ENCODE results near the gene ALPP. TPM values are rescaled to one million over a fixed set of nuclear protein-coding genes. Genes with fewer than 3 reads are reported as not detected.
"Not testable (repeated sequence)": the region's sequence is repeated elsewhere in the genome, so short reads cannot be mapped to it uniquely, and the experiment has no call there.

The ALPP gene
- total RNA-seq, 1 donor from 2014 or later, result 6.0 TPM

- no peaks in the 10 kb centered on the region for H3K36me3 ChIP-seq
- H3K27ac ChIP-seq, result no peak overlapping the region
- no peak for TF ChIP-seq CTCF (IDR thresholded peaks at IDR 0.05)
- no peaks in the 10 kb centered on the region for H3K9me3 ChIP-seq
- H3K4me3 ChIP-seq, result no peak overlapping the region
- DNase-seq (peak; percentile 15), ATAC-seq (no peak)
- intact Hi-C loops (cut with DNase I), result no loop called here
- no peaks in the 10 kb centered on the region for H3K27me3 ChIP-seq (ENCODE audit: low read depth)
- H3K4me1 ChIP-seq, result no peaks in the 10 kb centered on the region
Measured at GRCh38 chr2:232402518-232402917, 24.0 kb downstream of the ALPP start.

- Histone ChIP-seq H3K27me3 (ENCODE audit: low read depth) (peaks cover 12% of the 10 kb centered on the region), H3K36me3 (no peaks in the 10 kb centered on the region), H3K9me3 (no peaks in the 10 kb centered on the region), H3K27ac (no peak overlapping the region), H3K4me1 (no peaks in the 10 kb centered on the region), H3K4me3 (no peak overlapping the region)
- no peak for TF ChIP-seq CTCF (IDR thresholded peaks at IDR 0.05)
- no peak for ATAC-seq
- DNase-seq, result peak; percentile 20
- intact Hi-C loops (cut with DNase I), result no loop called here
Measured at GRCh38 chr2:232405943-232406510, 27.5 kb downstream of the ALPP start.

GRCh38 chr2:232406556-232407310, 28.2 kb downstream of the ALPP start, which contains the start of gene ALPG:
Gene ALPG, plus strand, starts transcription at chr2:232406844. Its CDS starts 51 bp downstream, at chr2:232406895.
- TF ChIP-seq CTCF (IDR thresholded peaks at IDR 0.05), result no peak
- intact Hi-C loops (cut with DNase I), result no loop called here
- Histone ChIP-seq H3K36me3 (no peaks in the 10 kb centered on the region), H3K4me3 (no peak within 1 kb of the TSS), H3K27me3 (ENCODE audit: low read depth) (peaks cover 12% of the 10 kb centered on the region), H3K4me1 (no peaks in the 10 kb centered on the region), H3K9me3 (no peaks in the 10 kb centered on the region), H3K27ac (no peak within 1 kb of the TSS)
- ATAC-seq (no peak), DNase-seq (peak; percentile 25)

- H3K4me3 ChIP-seq; H3K27ac ChIP-seq; H3K4me1 ChIP-seq; ATAC-seq; intact Hi-C loops (cut with DNase I); H3K36me3 ChIP-seq; H3K9me3 ChIP-seq: not testable (repeated sequence)
- peak; percentile 44 for DNase-seq
- H3K27me3 ChIP-seq (ENCODE audit: low read depth), result peaks cover 12% of the 10 kb centered on the region
Measured at GRCh38 chr2:232407428-232408150, 29.0 kb downstream of the ALPP start.

GRCh38 chr2:232408269-232408668, 29.7 kb downstream of the ALPP start:
- ATAC-seq; H3K4me1 ChIP-seq; H3K4me3 ChIP-seq; H3K36me3 ChIP-seq; intact Hi-C loops (cut with DNase I); H3K27ac ChIP-seq; H3K9me3 ChIP-seq: not testable (repeated sequence)
- peak; percentile 30 for DNase-seq
- H3K27me3 ChIP-seq (ENCODE audit: low read depth), result peaks cover 12% of the 10 kb centered on the region

GRCh38 chr2:232409617-232410016, 31.1 kb downstream of the ALPP start:
- H3K4me3 ChIP-seq, result not testable (repeated sequence)
- ATAC-seq, result peak; percentile 7 to 29

More at GRCh38 chr2:232409617-232410016, 31.1 kb downstream of the ALPP start:
- peak; percentile 10 for DNase-seq
- H3K36me3 ChIP-seq; H3K4me1 ChIP-seq; H3K9me3 ChIP-seq; H3K27ac ChIP-seq; intact Hi-C loops (cut with DNase I): not testable (repeated sequence)
- H3K27me3 ChIP-seq (ENCODE audit: low read depth), result peaks cover 12% of the 10 kb centered on the region
